NCI-H1436 (cell line): ENCODE measurements around the gene HSD17B8.

ENCODE experiments used
- DNase-seq: peaks from one replicate; lab custom pipeline; 2025; lab: John Stamatoyannopoulos, UW

Gene HSD17B8

DNA sequence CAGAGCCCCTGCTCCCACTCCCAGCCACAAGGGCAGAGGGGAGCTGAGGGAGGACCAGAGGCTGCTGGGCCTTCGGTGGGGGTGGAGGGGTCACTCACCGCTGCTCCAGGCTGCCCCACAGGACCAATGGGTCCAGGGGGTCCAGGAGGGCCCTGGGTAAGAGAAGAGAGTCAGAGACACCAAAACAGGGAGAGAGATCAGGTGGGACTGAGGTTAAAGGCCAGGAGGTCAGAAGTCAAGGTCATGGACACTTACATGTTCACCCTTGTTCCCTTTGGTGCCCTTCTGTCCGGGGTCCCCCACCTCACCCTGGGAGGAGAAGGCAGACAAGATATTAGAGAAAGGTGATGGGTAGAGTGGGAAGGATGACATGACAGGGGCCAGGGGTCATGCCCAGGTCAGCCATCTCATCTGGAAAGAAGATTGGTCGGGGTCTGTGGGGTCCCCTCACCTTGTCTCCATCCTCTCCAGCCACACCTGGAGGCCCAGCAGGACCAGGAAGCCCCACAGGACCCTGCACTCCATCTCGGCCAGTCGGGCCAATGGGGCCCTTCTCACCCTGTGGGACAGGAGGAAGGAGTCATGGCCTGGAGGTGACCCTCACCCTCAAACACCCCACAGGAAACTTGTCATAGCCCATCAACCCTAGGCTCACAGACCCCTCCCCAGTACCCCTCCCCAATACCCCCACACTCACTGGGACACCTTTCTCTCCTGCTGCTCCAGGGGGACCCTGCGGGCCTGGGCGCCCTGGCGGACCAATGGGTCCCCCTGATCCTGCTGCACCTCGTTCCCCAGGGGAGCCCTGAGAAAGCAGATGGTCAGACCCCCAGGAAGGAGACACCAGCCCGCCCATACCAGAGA lies 33.2 kb upstream of the HSD17B8 start:
- no peak for DNase-seq

DNA sequence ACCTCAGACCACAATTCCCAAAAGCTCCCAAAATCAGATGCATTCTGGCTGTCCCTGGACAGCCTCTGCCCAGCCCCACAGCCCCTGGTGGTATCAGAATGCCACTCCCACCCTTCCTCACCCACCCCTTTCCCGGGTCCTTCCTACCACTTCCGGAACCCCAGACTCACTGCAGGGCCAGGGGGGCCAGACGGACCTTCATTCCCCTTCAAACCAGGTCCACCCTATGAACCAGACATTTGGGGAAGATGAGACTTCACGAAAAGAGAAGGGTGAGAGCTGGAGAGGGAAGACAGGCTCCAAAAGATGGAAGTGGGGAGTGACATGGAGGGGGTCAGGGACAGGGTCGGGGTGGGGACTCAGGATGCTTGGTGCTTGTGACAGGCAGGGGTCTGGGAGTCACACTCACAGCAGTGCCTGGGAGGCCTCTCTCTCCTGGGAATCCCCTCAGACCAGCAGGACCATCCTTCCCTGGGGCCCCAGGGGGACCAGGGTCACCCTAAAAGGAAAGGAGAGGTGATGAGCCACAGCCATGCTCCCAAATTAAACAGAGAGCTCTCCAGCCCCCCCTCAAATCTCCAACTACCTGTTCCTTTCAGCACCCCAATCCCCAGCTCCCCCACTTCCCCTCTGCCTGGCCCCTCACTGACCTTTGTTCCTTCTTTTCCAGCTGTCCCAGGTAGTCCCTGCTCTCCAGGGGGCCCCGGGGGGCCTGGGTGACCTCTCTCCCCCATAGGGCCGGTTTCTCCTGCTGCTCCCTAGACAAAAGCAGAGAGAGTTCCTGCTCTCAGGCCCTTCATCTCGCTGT lies 32.4 kb upstream of the HSD17B8 start:
- no peak for DNase-seq

DNA sequence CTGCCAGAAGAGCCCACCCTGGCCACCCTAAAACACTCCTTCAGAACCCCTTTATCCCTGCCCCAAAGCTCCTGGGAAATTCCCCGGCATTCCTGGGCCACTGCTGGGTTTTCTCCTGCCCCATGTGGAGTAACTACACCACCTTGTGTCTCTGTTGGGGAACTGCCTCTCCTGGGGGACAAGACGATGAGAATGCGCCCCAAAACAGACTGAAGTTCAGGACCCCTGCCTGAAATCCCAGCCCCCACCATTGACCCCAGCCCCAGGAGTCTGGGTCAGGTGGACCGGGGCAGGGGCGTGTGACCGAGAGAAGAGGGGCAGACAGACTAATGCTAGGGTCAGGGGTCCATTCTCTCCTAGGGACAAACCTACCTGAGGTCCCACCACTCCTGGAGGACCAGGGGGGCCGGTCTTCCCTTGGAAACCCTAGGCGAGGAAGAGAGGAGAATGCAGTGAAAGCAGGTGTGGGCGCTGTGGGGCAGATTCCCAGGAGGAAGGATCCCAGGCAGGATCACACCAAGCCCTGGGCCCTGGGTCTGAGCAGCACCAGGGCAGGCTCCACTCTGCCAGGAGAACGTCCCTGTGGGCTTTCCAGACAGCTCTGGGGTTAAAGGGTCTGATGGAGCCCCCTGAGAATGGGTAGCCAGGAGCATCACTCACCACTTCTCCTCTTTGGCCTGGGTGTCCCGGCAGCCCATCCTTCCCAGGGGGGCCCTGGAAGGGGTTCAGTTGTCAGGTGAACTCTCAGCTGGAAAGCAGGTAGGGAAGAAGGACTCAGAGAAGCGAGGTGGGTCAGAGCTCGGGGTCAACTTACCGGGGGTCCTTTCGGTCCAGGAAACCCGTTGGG lies 31.5 kb upstream of the HSD17B8 start:
- no peak for DNase-seq

DNA sequence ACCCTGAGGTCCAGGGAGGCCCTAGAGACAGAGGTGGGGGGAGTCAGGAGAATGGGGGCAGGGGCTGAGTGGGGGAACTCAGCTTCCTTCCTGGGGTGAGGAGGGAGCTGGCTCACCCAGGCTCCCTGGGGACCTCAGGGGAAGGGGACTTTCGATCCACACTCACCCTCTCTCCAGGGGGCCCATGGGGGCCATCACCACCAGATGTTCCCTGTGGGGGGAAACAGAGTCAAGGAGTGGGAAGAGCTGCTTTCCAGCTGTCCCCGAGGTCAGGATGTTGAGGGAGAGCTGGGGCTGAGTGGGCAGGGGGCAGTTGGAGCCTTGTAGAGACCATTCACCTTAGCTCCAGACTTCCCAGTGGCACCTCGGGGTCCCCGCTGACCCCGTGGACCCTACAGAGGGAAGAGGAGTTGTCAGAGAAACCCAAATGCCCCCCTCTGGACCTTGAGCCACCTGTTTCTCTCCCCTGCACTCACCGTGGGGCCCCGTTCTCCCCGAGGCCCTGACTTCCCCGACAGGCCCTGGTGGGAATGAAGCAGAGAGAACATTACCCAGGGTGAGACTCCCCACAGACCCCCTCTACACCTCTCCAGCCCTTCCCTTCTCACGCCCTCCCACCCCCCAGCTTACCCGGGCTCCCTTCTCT lies 30.8 kb upstream of the HSD17B8 start:
- DNase-seq: no peak

DNA sequence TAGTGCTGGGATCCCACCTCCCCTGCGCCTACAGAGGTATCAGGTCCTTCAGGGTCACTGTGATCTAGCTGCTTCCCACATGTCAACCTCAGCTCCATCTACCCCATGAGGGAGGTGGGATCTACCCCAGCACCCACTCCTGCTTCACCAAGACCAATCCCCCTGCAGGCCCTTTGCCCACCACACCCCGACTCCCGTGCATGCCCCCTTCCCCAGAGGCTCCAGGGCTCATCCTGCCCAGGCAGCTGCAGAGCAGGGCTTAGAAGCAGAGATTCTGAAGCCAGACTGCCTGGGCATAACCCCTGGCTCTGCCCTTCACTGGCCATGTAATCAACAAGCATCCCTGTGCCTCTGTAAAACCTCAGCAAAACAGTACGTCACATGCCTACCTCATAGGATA lies 29.7 kb upstream of the HSD17B8 start:
- no peak for DNase-seq

DNA sequence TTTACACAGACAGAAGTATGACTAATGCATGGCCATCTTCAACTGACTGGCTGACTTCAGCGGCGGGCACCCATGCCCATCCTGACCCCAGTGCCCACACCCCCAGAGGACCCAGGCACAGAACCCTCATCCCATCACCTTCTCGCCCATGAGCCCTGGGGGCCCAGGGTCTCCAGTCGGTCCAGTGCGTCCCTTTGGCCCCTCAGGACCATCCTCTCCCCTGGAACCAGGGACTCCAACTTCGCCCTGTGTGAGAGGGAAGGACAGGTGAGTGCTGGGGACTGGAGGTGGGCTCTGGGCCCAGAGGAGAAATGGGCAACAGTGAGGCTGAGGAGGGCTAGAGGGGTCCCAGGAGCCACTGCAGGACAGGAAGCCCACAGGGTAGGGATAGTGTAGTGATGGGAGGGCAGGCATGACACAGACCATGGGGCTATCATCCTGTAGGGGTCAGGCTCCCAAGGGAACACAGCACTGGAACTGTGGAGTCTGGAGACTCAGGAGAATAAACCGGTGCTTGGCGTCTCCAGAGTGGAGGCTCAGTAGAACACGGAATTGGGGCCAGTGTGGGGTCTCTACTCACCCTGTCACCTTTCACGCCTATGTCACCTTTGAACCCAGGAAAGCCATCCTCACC lies 28.9 kb upstream of the HSD17B8 start:
- DNase-seq: no peak

DNA sequence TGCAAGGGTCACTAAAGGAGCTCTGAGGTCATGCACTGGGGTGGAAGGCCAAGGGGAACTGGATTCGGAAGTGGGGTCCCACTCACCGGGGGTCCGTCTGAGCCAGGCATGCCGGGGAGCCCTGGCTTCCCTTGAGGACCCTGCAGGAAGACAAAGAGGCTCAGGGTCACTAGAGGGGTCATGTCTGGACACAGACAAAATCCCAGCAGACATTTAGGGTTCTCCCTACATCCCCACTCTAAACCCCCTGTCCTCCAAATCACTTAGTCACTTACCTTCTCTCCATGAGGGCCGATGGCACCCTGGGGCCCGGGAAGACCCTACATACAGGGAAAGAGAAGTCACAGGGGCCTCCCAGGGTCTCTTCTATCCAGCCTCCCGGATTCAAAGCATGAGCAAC lies 27.5 kb upstream of the HSD17B8 start:
- DNase-seq: no peak

DNA sequence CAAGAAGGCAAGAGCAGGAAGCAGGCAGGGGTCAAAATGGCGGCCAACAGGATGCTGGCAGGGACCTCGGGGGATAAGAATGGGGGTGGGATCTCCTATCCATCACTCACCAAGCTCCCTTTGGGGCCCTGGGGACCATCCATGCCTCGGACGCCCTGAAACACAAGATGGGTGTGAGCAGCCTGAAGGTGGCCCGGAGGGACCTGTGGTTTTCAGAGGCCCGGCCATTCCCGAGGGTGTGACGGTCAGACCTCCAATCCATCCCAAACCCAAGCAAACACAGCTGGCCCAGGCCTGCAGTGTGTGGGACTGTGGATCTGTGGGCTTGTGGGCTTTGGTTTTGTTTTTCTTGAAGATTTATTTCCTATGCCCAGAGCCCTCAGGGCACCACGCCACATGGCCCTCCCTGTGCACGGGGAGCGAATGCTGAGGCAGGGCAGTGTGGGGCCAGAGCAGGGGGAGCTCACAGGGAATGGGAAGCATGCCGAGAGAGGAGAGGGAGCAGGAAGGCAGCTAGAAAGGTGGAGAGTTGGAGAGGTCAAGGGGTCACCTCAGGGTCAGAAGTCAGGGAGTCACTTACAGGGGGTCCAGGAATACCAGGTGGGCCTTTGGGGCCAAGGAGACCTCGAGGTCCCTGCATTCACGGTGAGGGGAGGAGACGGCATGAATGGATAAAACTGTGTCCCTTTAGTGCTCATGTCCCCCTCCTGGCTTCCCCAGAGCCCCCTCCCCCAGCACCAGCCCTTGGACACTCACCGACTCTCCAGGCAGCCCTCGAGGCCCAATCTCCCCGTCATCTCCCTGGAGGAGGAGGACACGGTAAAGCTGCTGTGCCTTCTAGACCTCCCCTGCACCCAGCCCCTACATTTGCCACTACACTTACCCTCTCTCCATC lies 26.7 kb upstream of the HSD17B8 start:
- no peak for DNase-seq

DNA sequence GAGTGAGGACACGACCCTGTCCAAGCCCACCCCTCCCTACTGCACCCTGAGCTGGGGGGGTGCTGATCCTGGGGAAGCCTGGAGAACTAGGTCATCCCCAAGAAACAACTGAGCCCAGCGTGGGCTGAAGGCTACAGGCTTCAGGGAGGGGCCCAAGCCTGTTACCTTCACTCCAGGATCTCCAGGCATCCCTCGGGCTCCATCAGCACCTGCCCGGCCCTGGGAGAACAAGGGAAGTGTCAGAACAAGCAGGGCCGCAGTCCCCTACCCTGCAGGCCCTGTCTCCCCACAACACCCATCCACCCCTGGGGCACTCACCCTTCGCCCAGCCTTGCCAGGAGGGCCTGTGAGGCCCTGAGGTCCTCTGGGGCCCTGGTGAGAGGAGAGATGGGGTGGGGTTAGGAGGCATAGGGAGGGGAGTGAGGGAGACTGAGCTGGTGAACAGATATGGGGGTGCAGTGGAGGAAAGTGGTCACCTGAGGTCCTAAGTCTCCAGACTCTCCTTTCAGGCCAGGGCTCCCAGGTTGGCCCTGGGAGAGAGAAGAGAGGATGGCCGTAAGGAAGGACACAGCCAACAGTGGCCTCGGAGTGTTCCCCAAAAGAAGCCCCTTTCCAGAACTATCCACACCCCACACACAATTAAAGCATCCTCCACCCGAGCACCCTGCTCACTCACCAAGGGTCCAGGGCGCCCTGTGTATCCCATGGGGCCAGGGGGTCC lies 25.5 kb upstream of the HSD17B8 start:
- no peak for DNase-seq

DNA sequence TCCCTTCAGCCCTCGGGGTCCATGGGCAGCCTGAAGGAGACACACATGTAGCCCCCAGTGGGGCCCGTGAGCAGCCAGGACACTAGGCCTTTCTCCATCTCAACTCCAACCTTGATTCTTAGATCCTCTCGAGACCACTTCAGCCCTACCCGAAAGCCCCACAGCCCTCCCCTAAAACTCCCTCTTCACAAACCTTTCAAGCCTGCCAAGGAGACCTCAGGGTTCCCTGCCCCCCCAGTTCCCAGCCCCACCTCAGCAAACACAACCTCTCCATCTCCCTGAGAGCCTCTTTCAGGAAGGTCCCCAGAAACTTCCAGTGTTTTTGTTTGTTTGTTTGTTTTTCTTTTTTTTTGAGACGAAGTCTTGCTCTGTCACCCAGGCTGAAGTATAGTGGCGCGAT lies 23.3 kb upstream of the HSD17B8 start:
- DNase-seq: no peak

DNA sequence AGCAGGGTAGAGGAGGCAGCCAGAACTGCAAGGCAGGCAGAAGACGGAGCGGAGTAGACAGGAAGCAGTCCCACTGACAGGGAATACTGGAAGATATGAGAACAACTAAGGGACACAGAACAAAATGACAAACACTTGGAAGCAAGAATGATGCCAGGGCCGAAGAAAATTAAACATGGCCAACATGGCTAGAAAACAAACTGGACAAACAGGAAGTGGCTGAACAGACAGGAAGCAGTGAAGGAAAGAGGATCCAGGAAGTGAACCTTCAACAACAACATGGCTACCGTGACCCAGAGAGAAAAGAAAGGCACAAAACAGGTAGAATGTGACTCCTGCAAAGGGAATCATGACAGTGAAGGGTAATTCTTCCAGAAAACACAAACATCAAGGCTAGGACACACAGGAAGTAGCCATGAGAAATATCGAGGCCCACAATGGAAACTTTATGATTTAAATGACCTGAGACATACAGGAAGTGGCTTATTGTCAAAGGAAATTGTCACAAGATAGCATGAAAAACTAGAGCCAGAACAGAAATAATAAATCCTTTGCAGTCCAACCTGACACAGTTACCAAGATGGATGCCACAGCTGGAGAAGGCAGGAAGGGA lies 21.3 kb upstream of the HSD17B8 start:
- no peak for DNase-seq

DNA sequence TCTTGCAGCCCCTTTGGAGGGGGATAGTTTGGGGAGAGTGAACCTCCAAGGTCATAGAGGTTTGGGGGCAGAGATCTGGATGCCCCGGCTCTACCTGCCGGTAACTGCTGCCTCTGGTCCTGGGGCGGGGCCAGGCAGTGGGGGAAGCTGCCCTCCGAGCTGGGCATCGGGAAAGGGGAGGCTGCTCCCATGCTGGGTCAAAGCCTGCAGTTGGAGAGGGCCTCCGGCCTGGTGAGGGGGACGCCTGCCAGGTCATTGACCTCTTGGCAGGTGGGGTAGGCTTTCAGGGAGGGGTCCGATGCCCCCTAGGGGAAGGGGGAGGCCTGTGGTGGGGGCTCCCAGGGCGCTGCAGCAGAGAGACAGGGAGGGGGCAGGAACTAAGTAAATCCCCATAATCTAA lies 19.3 kb upstream of the HSD17B8 start:
- no peak for DNase-seq

DNA sequence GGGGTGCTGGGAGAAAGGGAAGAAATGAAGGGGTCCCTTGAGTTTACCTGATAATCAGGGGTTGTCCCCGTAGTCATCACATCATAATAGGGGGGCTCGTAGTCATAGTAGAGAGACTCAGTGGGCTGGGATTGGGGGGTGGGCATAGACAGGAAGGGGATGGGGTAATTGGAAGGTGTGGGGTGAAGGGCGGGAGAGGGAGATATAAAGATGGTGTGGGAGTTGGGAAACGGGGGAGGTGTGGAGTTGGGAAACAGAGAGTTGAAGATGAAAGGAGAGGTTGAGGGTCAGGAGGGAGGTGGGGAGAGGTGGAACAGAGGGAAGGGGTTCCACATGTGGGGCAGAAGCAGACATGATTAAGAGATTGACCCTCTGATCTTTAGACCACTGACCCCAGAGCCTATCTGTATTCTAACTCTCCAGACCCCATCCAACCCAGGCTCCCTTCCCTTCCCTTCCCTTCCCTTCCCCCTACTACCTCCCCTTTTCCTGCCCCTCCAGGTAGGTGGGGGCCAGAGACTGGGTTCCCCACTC lies 18.7 kb upstream of the HSD17B8 start:
- no peak for DNase-seq

DNA sequence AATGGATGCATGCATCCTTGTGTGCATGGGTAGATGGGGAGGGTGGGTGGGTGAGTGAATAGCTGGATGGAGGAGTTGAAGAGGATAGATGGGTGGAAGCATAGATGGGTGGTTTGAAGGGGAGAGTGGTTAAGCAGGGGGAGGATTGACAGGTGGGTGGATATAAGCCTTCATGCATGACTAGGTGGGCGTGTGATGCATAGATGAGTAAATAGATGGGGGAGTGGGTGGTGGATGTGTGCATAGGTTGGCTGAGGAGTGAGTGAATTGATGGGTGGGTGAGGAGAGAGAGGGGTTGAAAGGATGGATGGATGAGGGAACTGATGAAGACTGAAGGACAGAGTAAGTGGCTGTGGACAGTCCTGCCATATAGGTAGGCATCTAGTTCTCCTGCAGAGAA lies 16.6 kb upstream of the HSD17B8 start:
- DNase-seq: no peak

DNA sequence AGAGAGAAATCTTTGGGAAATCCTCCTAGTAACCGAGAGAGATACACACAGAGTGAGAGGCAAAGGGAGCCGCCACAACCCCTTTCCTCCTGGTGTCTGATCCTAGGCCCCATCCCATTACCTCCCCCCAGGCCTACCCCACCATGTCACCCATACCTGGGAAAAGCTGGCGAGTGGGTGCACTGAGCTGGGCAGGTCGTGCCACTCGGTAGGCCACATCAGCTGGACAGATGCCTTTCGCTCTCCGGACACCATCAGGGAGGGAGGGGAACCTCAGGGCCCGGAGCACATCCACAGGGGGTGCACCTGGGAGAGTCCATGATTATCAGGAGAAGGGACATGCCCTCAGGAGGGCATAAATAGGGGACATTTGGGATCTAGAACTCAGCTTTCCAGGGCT lies 15.3 kb upstream of the HSD17B8 start:
- no peak for DNase-seq

DNA sequence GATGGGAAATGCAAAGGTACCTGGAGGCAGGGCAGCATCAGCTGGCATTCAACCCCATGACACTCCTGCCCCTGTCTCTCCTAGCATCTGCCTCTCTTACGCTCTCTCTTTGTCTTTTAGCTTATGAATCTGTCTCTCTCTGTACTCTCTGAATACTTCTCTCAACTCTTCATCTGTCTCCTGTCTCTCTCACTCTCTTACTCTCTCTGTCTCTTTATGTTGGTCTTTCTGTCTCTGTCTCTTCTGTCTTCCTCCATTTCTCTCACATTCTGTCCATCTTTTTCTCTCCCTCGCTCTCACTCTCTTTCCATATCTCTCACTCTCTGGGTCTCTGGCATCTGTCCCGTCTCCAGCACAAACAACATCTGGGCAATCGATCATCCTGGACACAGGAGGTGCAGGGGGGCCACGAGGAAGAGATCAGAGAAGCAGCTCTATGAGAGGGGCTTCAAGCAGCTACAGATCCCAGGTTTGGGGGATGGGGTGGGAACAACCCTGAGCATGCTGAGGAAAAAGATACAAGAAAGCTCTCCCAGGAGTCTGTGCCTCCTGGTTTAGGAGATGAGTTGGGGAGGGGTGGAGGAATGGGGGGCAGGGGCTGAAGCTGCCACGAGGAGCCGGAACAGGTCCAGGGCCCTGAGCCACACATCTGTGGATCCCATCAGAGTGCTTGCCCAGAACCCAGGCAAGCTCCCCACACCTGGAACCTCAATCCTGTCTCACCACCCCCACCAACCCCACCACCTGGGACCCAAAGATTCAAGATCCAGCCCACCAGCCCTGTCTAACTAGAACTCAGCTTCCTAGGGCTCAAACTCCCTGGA lies 14.6 kb upstream of the HSD17B8 start:
- DNase-seq: no peak

DNA sequence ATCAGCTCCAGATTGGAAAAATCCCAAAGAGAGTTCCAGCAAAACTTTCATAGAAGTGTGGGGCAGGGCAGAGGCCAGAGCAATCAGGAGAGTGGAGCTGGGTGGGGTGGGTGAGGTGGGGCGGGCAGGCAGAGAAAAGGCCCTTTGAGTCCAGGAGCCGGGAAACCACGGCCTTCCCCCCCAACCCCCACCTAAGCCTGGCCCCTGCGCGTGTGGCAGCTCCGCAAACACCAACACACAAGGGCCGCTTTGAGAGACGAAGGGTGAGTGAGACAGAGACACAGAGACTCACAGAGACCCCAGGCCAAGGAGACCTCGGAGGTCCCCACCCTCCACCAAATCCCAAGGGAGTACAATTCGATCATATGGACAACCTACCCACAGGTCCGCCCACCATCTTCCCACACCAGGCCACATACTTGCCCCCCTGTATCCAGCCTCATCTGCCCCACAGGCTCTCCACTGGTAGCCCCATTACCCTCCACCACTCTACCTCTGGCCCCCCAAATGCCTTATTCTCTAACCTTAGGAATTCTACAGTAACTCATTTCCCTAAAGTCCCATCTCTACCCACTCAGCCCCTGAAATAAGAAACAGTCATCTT lies 13.8 kb upstream of the HSD17B8 start:
- DNase-seq: no peak
